Central memory CD4-positive, alpha-beta T cell (primary cell): Measurements from ENCODE around the gene SFXN3.
A peak's percentile ranks its signal among the peaks of the same experiment; 100 is the strongest.

Experiments used
- DNase-seq: peaks from one replicate; pipeline ENCODE4 v3.0.0; 2022

The SFXN3 gene

GRCh38 chr10:101061624-101062231, 30.7 kb downstream of the SFXN3 start, which contains the start of gene KAZALD1:
Gene KAZALD1, plus strand, starts transcription at chr10:101061989. Its CDS starts 604 bp downstream, at chr10:101062593.
- no peak for DNase-seq

- DNase-seq: peak; percentile 37
Measured at GRCh38 chr10:101062232-101063049, 31.4 kb downstream of the SFXN3 start.

GRCh38 chr10:101063050-101063525, 32.1 kb downstream of the SFXN3 start:
- DNase-seq: no peak

GRCh38 chr10:101063548-101064414, 32.7 kb downstream of the SFXN3 start:
- DNase-seq: no peak

GRCh38 chr10:101064415-101065030, 33.5 kb downstream of the SFXN3 start:
- no peak for DNase-seq

GRCh38 chr10:101065481-101066145, 34.6 kb downstream of the SFXN3 start:
- no peak for DNase-seq

GRCh38 chr10:101066146-101066895, 35.3 kb downstream of the SFXN3 start:
- peak; percentile 32 for DNase-seq

GRCh38 chr10:101066896-101067355, 35.9 kb downstream of the SFXN3 start:
- DNase-seq: no peak

GRCh38 chr10:101067356-101068083, 36.5 kb downstream of the SFXN3 start:
- peak; percentile 69 for DNase-seq

GRCh38 chr10:101069441-101069840, 38.4 kb downstream of the SFXN3 start:
- no peak for DNase-seq

GRCh38 chr10:101070098-101070497, 39.1 kb downstream of the SFXN3 start:
- DNase-seq: no peak

GRCh38 chr10:101071267-101071884, 40.3 kb downstream of the SFXN3 start:
- DNase-seq: no peak

- no peak for DNase-seq
Measured at GRCh38 chr10:101071885-101072433, 40.9 kb downstream of the SFXN3 start.

GRCh38 chr10:101072923-101073322, 41.9 kb downstream of the SFXN3 start:
- no peak for DNase-seq

GRCh38 chr10:101073631-101074030, 42.6 kb downstream of the SFXN3 start:
- no peak for DNase-seq

GRCh38 chr10:101075775-101076174, 44.7 kb downstream of the SFXN3 start:
- DNase-seq: no peak

- DNase-seq: no peak
Measured at GRCh38 chr10:101076630-101077029, 45.6 kb downstream of the SFXN3 start.

- no peak for DNase-seq
Measured at GRCh38 chr10:101079874-101080273, 48.8 kb downstream of the SFXN3 start.
